HCT116 (cell line): ENCODE measurements around the gene SGMS1. TPM values are rescaled to one million over a fixed set of nuclear protein-coding genes. Genes with fewer than 3 reads are reported as not detected.

ENCODE experiments used
- ATAC-seq: fragments of 200-7000 bp; cut with Tn5 transposase; 2 replicates; pipeline ENCODE4 v1.9.1; 2020; ENCODE audit warnings: mild to moderate bottlenecking, moderate library complexity
- BruUV-seq: library from RNA; stranded (reverse); fragments of 400-500 nt; replicated peaks from 2 replicates; lab custom pipeline; 2021; lab: Mats Ljungman, UMichigan
- CTCF ChIA-PET: fragments of 300-600 bp; sonication (Branson Sonifier 250); formaldehyde crosslinking; loops from one replicate; lab custom pipeline; 2021; ENCODE audit warnings: antibody characterized with exemption; lab: Charles Lee
- POLR2A ChIA-PET: fragments of 300-600, 350-600 bp; sonication (Branson Sonifier 250); formaldehyde crosslinking; loops from one replicate; lab custom pipeline; 2021; ENCODE audit warnings: antibody characterized with exemption; lab: Charles Lee
- RAD21 ChIA-PET, 2 experiments: fragments of 300-600 bp; sonication (Branson Sonifier 250); formaldehyde crosslinking; loops; one replicate each; lab custom pipeline; 2023; ENCODE audit warnings: low total read pairs in 2 of 2; ENCODE audit not compliant: uncharacterized antibody in 2 of 2, unreplicated experiment in 2 of 2, low non-redundant PET in 1 of 2; lab: Charles Lee
- DNase-seq: peaks from one replicate; pipeline ENCODE4 v3.0.0-alpha.2; 2010; ENCODE audit warnings: low read depth, low spot score
- H2AFZ ChIP-seq: fragments of 200-600 bp; shearing (Covaris generic), sonication (generic); 2 replicates; pipeline ENCODE4 v1.6.1; 2017; ENCODE audit warnings: low read depth, mixed run types, mixed read lengths, antibody characterized with exemption, low read length; ENCODE audit not compliant: poor library complexity, severe bottlenecking
- H3K27ac ChIP-seq: 2 replicates; pipeline ENCODE4 v1.5.1; 2012; ENCODE audit warnings: low read depth, low read length
- H3K27me3 ChIP-seq: fragments of 200-600 bp; sonication (generic); 2 replicates; pipeline ENCODE4 v1.6.1; 2016; ENCODE audit warnings: mixed run types, low read length, mixed read lengths; ENCODE audit not compliant: insufficient read depth
- H3K36me3 ChIP-seq, 2 experiments: fragments of 200-500 bp in 1 of 2; fragments of 200-600 bp in 1 of 2; sonication (Bioruptor generic) in 1 of 2; sonication (generic) in 1 of 2; 2 replicates each; pipeline versions ENCODE4 v1.5.1 to v1.6.1; 2014 to 2016; ENCODE audit warnings: low read length in 2 of 2, inconsistent platforms in 1 of 2, mixed read lengths in 1 of 2, mixed run types in 1 of 2; ENCODE audit not compliant: insufficient read depth in 2 of 2, control insufficient read depth in 1 of 2
- H3K4me1 ChIP-seq, 2 experiments: fragments of 200-600 bp in 1 of 2; sonication (generic) in 1 of 2; 2 replicates each; pipeline versions ENCODE4 v1.5.1 to v1.6.1; 2012 to 2017; ENCODE audit warnings: low read length in 2 of 2, inconsistent platforms in 1 of 2, mild to moderate bottlenecking in 1 of 2, mixed read lengths in 1 of 2, mixed run types in 1 of 2, moderate library complexity in 1 of 2; ENCODE audit not compliant: insufficient read depth in 2 of 2, control insufficient read depth in 1 of 2
- H3K4me2 ChIP-seq: fragments of 200-600 bp; sonication (generic); 2 replicates; pipeline ENCODE4 v1.6.1; 2017; ENCODE audit warnings: mixed run types, low read length, mixed read lengths
- H3K4me3 ChIP-seq, 2 experiments: fragments of 200-600 bp in 1 of 2; sonication (generic) in 1 of 2; replicated peaks in 1 of 2; 2 replicates each; pipeline ENCODE4 v1.5.1; 2011 to 2016; ENCODE audit warnings: low read length in 2 of 2, control low read depth in 1 of 2, low read depth in 1 of 2, mild to moderate bottlenecking in 1 of 2, mixed read lengths in 1 of 2, mixed run types in 1 of 2
- H3K79me2 ChIP-seq: fragments of 200-600 bp; sonication (generic); 2 replicates; pipeline ENCODE4 v1.6.1; 2017; ENCODE audit warnings: mild to moderate bottlenecking, mixed run types, low read length, moderate library complexity, mixed read lengths; ENCODE audit not compliant: insufficient read depth
- H3K9ac ChIP-seq: fragments of 200-600 bp; sonication (generic); 2 replicates; pipeline ENCODE4 v1.6.1; 2016; ENCODE audit warnings: low read length, mixed read lengths
- H3K9me2 ChIP-seq: fragments of 200-600 bp; sonication (generic), shearing (Covaris generic); 2 replicates; pipeline ENCODE4 v1.6.1; 2017; ENCODE audit warnings: mixed run types, mild to moderate bottlenecking, moderate library complexity; ENCODE audit not compliant: insufficient read depth
- H3K9me3 ChIP-seq, 2 experiments: fragments of 200-500 bp in 1 of 2; fragments of 200-600 bp in 1 of 2; sonication (Bioruptor generic) in 1 of 2; sonication (generic) in 1 of 2; 2 replicates each; pipeline ENCODE4 v1.6.1; 2014 to 2017; ENCODE audit warnings: low read length in 2 of 2, mixed read lengths in 2 of 2, inconsistent platforms in 1 of 2, low read depth in 1 of 2, mild to moderate bottlenecking in 1 of 2, mixed run types in 1 of 2, moderate library complexity in 1 of 2; ENCODE audit not compliant: control insufficient read depth in 1 of 2, insufficient read depth in 1 of 2
- H4K20me1 ChIP-seq: fragments of 200-600 bp; sonication (generic), shearing (Covaris generic); 2 replicates; pipeline ENCODE4 v1.6.1; 2017; ENCODE audit warnings: mixed run types, mild to moderate bottlenecking, moderate library complexity; ENCODE audit not compliant: insufficient read depth
- CBX3 ChIP-seq: IDR thresholded peaks from 2 replicates; pipeline ENCODE4 v1.6.1; 2012; ENCODE audit warnings: low read depth
- CEBPB ChIP-seq: IDR thresholded peaks from 2 replicates; pipeline ENCODE4 v1.6.1; 2012; ENCODE audit warnings: low read depth
- EGR1 ChIP-seq: IDR thresholded peaks from 2 replicates; pipeline ENCODE4 v1.6.1; 2012; ENCODE audit warnings: low read depth
- ELF1 ChIP-seq: IDR thresholded peaks from 2 replicates; pipeline ENCODE4 v1.6.1; 2012; ENCODE audit warnings: low read depth, borderline replicate concordance
- EZH2 ChIP-seq: fragments of 200-600 bp; sonication (generic); IDR thresholded peaks from 2 replicates; pipeline ENCODE4 v1.6.1; 2017; ENCODE audit warnings: antibody characterized with exemption, mixed run types
- FOSL1 ChIP-seq: IDR thresholded peaks from 2 replicates; pipeline ENCODE4 v1.6.1; 2012; ENCODE audit warnings: low read depth
- JUND ChIP-seq: IDR thresholded peaks from 2 replicates; pipeline ENCODE4 v1.6.1; 2012
- POLR2A ChIP-seq: IDR thresholded peaks from 2 replicates; pipeline ENCODE4 v1.7.0; 2011; ENCODE audit warnings: borderline replicate concordance; ENCODE audit not compliant: insufficient read depth, insufficient read length; ENCODE audit errors: extremely low read depth
- POLR2AphosphoS5 ChIP-seq: IDR thresholded peaks from 2 replicates; pipeline ENCODE4 v1.6.1; 2011; ENCODE audit warnings: mild to moderate bottlenecking, low read depth, low read length, moderate library complexity
- RAD21 ChIP-seq: IDR thresholded peaks from 2 replicates; pipeline ENCODE4 v1.6.1; 2012; ENCODE audit warnings: low read depth, mild to moderate bottlenecking
- SRF ChIP-seq: IDR thresholded peaks from 2 replicates; pipeline ENCODE4 v1.6.1; 2012; ENCODE audit warnings: low read depth
- TCF7L2 ChIP-seq: IDR thresholded peaks from 2 replicates; pipeline ENCODE4 v1.7.0; 2011; ENCODE audit warnings: borderline replicate concordance, inconsistent platforms; ENCODE audit not compliant: insufficient read depth, insufficient read length; ENCODE audit errors: extremely low read depth
- YY1 ChIP-seq: IDR thresholded peaks from 2 replicates; pipeline ENCODE4 v1.6.1; 2011; ENCODE audit warnings: low read length, low read depth, moderate library complexity, mild to moderate bottlenecking; ENCODE audit not compliant: insufficient replicate concordance; ENCODE audit errors: extremely low read depth
- ZFX ChIP-seq: fragments of 450-650 bp; IDR thresholded peaks from 2 replicates; pipeline ENCODE4 v1.6.1; 2017
- ZNF274 ChIP-seq: fragments of 200-500 bp; sonication (Bioruptor generic); IDR thresholded peaks from 2 replicates; pipeline ENCODE4 v1.6.1; 2014; ENCODE audit warnings: mild to moderate bottlenecking, low read depth, low read length, inconsistent platforms
- intact Hi-C: fragments of 100-400 bp; cut with micrococcal nuclease; formaldehyde crosslinking; loops from 2 replicates; pipeline ENCODE4 v1.10.0; 2022
- total RNA-seq: library from RNA; stranded (reverse); gene quantifications from one replicate; pipeline ENCODE4 v1.2.1, GENCODE V29; 2021; ENCODE audit not compliant: unreplicated experiment
- TF ChIP-seq, protein P1 (sequence below), 3 experiments: fragments of 200-600 bp in 1 of 3; sonication (generic) in 1 of 3; IDR thresholded peaks in 2 of 3; conservative IDR thresholded peaks in 1 of 3; 2 replicates each; pipeline ENCODE4 v1.5.1; 2012 to 2017; ENCODE audit warnings: low read depth in 2 of 3, low read length in 2 of 3, antibody characterized with exemption in 1 of 3, borderline replicate concordance in 1 of 3, control low read depth in 1 of 3, mild to moderate bottlenecking in 1 of 3, mixed read lengths in 1 of 3, mixed run types in 1 of 3, moderate library complexity in 1 of 3; ENCODE audit not compliant: insufficient read depth in 1 of 3
- TF ChIP-seq, protein P2 (sequence below): IDR thresholded peaks from 2 replicates; pipeline ENCODE4 v1.6.1; 2012; ENCODE audit warnings: low read depth
- TF ChIP-seq, protein P3 (sequence below): IDR thresholded peaks from 2 replicates; pipeline ENCODE4 v1.6.1; 2011; ENCODE audit warnings: mild to moderate bottlenecking, low read length, moderate library complexity; ENCODE audit not compliant: insufficient replicate concordance; ENCODE audit errors: extremely low read depth
- TF ChIP-seq, protein P4 (sequence below): IDR thresholded peaks from 2 replicates; pipeline ENCODE4 v1.6.1; 2012
- TF ChIP-seq, protein P5 (sequence below): IDR thresholded peaks from 2 replicates; pipeline ENCODE4 v1.6.1; 2012

Gene SGMS1
- total RNA-seq, 1 experiment from 2014 or later: 29.1 TPM

DNA sequence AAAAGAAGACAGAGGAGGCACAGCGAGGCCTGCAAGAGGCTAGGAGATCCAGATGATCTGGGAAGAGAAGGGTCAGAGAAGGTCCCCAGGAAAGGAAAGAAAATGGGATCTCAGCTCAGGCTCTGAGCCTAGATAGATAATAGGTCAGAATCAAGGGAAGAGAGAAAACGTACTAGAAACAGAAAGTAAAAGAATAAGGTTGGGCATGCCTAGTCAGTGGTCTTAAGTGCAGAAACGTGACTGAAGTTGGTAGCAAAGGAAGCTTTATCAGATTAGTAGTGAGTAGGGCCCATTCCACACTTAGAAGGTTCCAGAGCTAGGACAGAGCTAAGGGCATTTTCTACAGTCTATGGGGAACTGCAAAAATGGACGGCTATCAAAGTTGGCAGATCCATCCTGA is 287.6 kb downstream of the SGMS1 start:
- no peak for ATAC-seq
- BruUV-seq: no TSS peak
- H3K27ac ChIP-seq: no peak overlapping the region
- H3K36me3 ChIP-seq: no peaks in the 10 kb centered on the region
- H4K20me1 ChIP-seq: no peaks in the 10 kb centered on the region
- H3K4me3 ChIP-seq: no peak overlapping the region
- H3K9me2 ChIP-seq: no peaks in the 10 kb centered on the region
- RAD21 ChIA-PET: no interaction called here
- H3K9me3 ChIP-seq: no peaks in the 10 kb centered on the region
- DNase-seq: no peak
- CTCF ChIA-PET: no interaction called here
- H3K27me3 ChIP-seq: no peaks in the 10 kb centered on the region
- H3K79me2 ChIP-seq: no peaks in the 10 kb centered on the region
- no peaks in the 10 kb centered on the region for H3K4me1 ChIP-seq
- TF ChIP-seq EGR1 (no peak), RAD21 (no peak), CEBPB (no peak), YY1 (no peak), ZFX (no peak), TCF7L2 (no peak), EZH2 (no peak), POLR2AphosphoS5 (no peak), ELF1 (no peak), POLR2A (no peak), ZNF274 (no peak), CBX3 (no peak), JUND (no peak), SRF (no peak), FOSL1 (no peak)
- TF ChIP-seq, protein P1, sequence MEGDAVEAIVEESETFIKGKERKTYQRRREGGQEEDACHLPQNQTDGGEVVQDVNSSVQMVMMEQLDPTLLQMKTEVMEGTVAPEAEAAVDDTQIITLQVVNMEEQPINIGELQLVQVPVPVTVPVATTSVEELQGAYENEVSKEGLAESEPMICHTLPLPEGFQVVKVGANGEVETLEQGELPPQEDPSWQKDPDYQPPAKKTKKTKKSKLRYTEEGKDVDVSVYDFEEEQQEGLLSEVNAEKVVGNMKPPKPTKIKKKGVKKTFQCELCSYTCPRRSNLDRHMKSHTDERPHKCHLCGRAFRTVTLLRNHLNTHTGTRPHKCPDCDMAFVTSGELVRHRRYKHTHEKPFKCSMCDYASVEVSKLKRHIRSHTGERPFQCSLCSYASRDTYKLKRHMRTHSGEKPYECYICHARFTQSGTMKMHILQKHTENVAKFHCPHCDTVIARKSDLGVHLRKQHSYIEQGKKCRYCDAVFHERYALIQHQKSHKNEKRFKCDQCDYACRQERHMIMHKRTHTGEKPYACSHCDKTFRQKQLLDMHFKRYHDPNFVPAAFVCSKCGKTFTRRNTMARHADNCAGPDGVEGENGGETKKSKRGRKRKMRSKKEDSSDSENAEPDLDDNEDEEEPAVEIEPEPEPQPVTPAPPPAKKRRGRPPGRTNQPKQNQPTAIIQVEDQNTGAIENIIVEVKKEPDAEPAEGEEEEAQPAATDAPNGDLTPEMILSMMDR (IDR thresholded peaks at IDR 0.05 in 2 of 3, conservative IDR thresholded peaks at IDR 0.05 in 1 of 3; ENCODE audit: borderline replicate concordance in 1 of 3, insufficient read depth in 1 of 3, low read depth in 2 of 3, low read length in 2 of 3): no peak
- TF ChIP-seq, protein P2, sequence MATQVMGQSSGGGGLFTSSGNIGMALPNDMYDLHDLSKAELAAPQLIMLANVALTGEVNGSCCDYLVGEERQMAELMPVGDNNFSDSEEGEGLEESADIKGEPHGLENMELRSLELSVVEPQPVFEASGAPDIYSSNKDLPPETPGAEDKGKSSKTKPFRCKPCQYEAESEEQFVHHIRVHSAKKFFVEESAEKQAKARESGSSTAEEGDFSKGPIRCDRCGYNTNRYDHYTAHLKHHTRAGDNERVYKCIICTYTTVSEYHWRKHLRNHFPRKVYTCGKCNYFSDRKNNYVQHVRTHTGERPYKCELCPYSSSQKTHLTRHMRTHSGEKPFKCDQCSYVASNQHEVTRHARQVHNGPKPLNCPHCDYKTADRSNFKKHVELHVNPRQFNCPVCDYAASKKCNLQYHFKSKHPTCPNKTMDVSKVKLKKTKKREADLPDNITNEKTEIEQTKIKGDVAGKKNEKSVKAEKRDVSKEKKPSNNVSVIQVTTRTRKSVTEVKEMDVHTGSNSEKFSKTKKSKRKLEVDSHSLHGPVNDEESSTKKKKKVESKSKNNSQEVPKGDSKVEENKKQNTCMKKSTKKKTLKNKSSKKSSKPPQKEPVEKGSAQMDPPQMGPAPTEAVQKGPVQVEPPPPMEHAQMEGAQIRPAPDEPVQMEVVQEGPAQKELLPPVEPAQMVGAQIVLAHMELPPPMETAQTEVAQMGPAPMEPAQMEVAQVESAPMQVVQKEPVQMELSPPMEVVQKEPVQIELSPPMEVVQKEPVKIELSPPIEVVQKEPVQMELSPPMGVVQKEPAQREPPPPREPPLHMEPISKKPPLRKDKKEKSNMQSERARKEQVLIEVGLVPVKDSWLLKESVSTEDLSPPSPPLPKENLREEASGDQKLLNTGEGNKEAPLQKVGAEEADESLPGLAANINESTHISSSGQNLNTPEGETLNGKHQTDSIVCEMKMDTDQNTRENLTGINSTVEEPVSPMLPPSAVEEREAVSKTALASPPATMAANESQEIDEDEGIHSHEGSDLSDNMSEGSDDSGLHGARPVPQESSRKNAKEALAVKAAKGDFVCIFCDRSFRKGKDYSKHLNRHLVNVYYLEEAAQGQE: no peak
- TF ChIP-seq, protein P3, sequence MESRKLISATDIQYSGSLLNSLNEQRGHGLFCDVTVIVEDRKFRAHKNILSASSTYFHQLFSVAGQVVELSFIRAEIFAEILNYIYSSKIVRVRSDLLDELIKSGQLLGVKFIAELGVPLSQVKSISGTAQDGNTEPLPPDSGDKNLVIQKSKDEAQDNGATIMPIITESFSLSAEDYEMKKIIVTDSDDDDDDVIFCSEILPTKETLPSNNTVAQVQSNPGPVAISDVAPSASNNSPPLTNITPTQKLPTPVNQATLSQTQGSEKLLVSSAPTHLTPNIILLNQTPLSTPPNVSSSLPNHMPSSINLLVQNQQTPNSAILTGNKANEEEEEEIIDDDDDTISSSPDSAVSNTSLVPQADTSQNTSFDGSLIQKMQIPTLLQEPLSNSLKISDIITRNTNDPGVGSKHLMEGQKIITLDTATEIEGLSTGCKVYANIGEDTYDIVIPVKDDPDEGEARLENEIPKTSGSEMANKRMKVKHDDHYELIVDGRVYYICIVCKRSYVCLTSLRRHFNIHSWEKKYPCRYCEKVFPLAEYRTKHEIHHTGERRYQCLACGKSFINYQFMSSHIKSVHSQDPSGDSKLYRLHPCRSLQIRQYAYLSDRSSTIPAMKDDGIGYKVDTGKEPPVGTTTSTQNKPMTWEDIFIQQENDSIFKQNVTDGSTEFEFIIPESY: no peak
- TF ChIP-seq, protein P4, sequence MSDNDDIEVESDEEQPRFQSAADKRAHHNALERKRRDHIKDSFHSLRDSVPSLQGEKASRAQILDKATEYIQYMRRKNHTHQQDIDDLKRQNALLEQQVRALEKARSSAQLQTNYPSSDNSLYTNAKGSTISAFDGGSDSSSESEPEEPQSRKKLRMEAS: no peak
- TF ChIP-seq, protein P5, sequence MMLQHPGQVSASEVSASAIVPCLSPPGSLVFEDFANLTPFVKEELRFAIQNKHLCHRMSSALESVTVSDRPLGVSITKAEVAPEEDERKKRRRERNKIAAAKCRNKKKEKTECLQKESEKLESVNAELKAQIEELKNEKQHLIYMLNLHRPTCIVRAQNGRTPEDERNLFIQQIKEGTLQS: no peak
- H2AFZ ChIP-seq: no peak overlapping the region
- POLR2A ChIA-PET: no interaction called here
- intact Hi-C loops: no loop called here
- no peak overlapping the region for H3K4me2 ChIP-seq
- H3K9ac ChIP-seq: no peak overlapping the region
